ENCODE measurements around the gene C4orf50.

Gene C4orf50

GRCh38 chr4:5990446-5991160 lies 27.6 kb downstream of the C4orf50 start:
- DNase-seq: no peak

GRCh38 chr4:5989236-5990225 lies 28.7 kb downstream of the C4orf50 start:
- DNase-seq: no peak

GRCh38 chr4:5988086-5988845 lies 30.0 kb downstream of the C4orf50 start:
- DNase-seq: no peak

GRCh38 chr4:5984843-5985242 lies 33.4 kb downstream of the C4orf50 start:
- DNase-seq: no peak

- no peak for DNase-seq
Measured at GRCh38 chr4:5982156-5982973, 35.9 kb downstream of the C4orf50 start.

GRCh38 chr4:5980436-5981155 lies 37.6 kb downstream of the C4orf50 start:
- DNase-seq: no peak

GRCh38 chr4:5979981-5980380 lies 38.2 kb downstream of the C4orf50 start:
- no peak for DNase-seq

- no peak for DNase-seq
Measured at GRCh38 chr4:5976921-5977320, 41.3 kb downstream of the C4orf50 start.

GRCh38 chr4:5976431-5976830 lies 41.8 kb downstream of the C4orf50 start:
- no peak for DNase-seq

GRCh38 chr4:5974321-5974720 lies 43.9 kb downstream of the C4orf50 start:
- no peak for DNase-seq

- DNase-seq: no peak
Measured at GRCh38 chr4:5973486-5974220, 44.6 kb downstream of the C4orf50 start.

GRCh38 chr4:5973033-5973432 lies 45.2 kb downstream of the C4orf50 start:
- DNase-seq: no peak

- no peak for DNase-seq
Measured at GRCh38 chr4:5972571-5972970, 45.7 kb downstream of the C4orf50 start.

- DNase-seq: no peak
Measured at GRCh38 chr4:5971078-5971450, 47.2 kb downstream of the C4orf50 start.

GRCh38 chr4:5970381-5971077 lies 47.7 kb downstream of the C4orf50 start:
- DNase-seq: no peak

- DNase-seq: no peak
Measured at GRCh38 chr4:5969777-5970176, 48.5 kb downstream of the C4orf50 start.

GRCh38 chr4:5969336-5969735 lies 48.9 kb downstream of the C4orf50 start:
- no peak for DNase-seq

- DNase-seq: no peak
Measured at GRCh38 chr4:5968246-5968645, 50.0 kb downstream of the C4orf50 start.

- DNase-seq: no peak
Measured at GRCh38 chr4:5967783-5968182, 50.4 kb downstream of the C4orf50 start.

- no peak for DNase-seq
Measured at GRCh38 chr4:5965225-5965624, 53.0 kb downstream of the C4orf50 start.
